OCI-LY7 (cell line): ENCODE results near the gene UBAP1. TPM values are rescaled to one million over a fixed set of nuclear protein-coding genes. Genes with fewer than 3 reads are reported as not detected.

Source experiments
- BruUV-seq: library from RNA; stranded (reverse); fragments of 400-500 nt; replicated peaks from 2 replicates; lab custom pipeline; 2021; lab: Mats Ljungman, UMichigan
- CTCF ChIA-PET: fragments of 300-600 bp; sonication (Branson Sonifier 250); formaldehyde crosslinking; loops from one replicate; lab custom pipeline; 2022; ENCODE audit warnings: antibody characterized with exemption; ENCODE audit not compliant: unreplicated experiment; lab: Charles Lee
- POLR2A ChIA-PET: fragments of 300-600 bp; sonication (Branson Sonifier 250); formaldehyde crosslinking; loops from one replicate; lab custom pipeline; 2022; ENCODE audit warnings: antibody characterized with exemption; lab: Charles Lee
- DNase-seq: peaks from one replicate; pipeline ENCODE4 v3.0.0-alpha.2; 2015; ENCODE audit warnings: low spot score
- H2AFZ ChIP-seq: fragments of 200-600 bp; sonication (generic), shearing (Covaris generic); 2 replicates; pipeline ENCODE4 v1.6.1; 2014; ENCODE audit warnings: mild to moderate bottlenecking, antibody characterized with exemption, low read length, moderate library complexity
- H3K27ac ChIP-seq: fragments of 200-600 bp; sonication (generic); 2 replicates; pipeline ENCODE4 v1.5.1; 2014; ENCODE audit warnings: mixed run types, low read depth, mild to moderate bottlenecking, moderate library complexity, low read length, inconsistent platforms; ENCODE audit not compliant: poor library complexity, severe bottlenecking
- H3K36me3 ChIP-seq: fragments of 200-600 bp; sonication (generic); 2 replicates; pipeline ENCODE4 v1.6.1; 2014; ENCODE audit warnings: mild to moderate bottlenecking, antibody characterized with exemption, low read length, moderate library complexity, mixed read lengths; ENCODE audit not compliant: insufficient read depth
- H3K4me1 ChIP-seq: fragments of 200-600 bp; sonication (generic); 2 replicates; pipeline ENCODE4 v1.5.1; 2014; ENCODE audit warnings: mild to moderate bottlenecking, low read length; ENCODE audit not compliant: insufficient read depth, poor library complexity, severe bottlenecking
- H3K4me2 ChIP-seq: fragments of 200-600 bp; sonication (generic); 2 replicates; pipeline ENCODE4 v1.6.1; 2014; ENCODE audit warnings: mild to moderate bottlenecking, low read length
- H3K4me3 ChIP-seq: fragments of 200-600 bp; sonication (generic); 2 replicates; pipeline ENCODE4 v1.5.1; 2014; ENCODE audit warnings: mild to moderate bottlenecking, low read depth, low read length; ENCODE audit not compliant: poor library complexity, severe bottlenecking
- H3K79me2 ChIP-seq: fragments of 200-600 bp; sonication (generic); 2 replicates; pipeline ENCODE4 v1.6.1; 2016; ENCODE audit warnings: low read depth, mild to moderate bottlenecking, low read length, moderate library complexity, mixed read lengths; ENCODE audit not compliant: insufficient read depth
- H3K9me2 ChIP-seq: fragments of 200-600 bp; sonication (generic); 2 replicates; pipeline ENCODE4 v1.6.1; 2016; ENCODE audit warnings: mild to moderate bottlenecking, low read length, mixed read lengths; ENCODE audit not compliant: insufficient read depth
- H3K9me3 ChIP-seq: fragments of 200-600 bp; sonication (generic); 2 replicates; pipeline ENCODE4 v1.6.1; 2014; ENCODE audit warnings: mild to moderate bottlenecking, mixed run types, low read length, mixed read lengths
- H4K20me1 ChIP-seq: fragments of 200-600 bp; sonication (generic); 2 replicates; pipeline ENCODE4 v1.6.1; 2014; ENCODE audit warnings: mild to moderate bottlenecking, antibody characterized with exemption, low read length, moderate library complexity, mixed read lengths; ENCODE audit not compliant: insufficient read depth
- CTCF ChIP-seq: fragments of 200-600 bp; sonication (generic); conservative IDR thresholded peaks from 2 replicates; pipeline ENCODE4 v1.5.1; 2014; ENCODE audit warnings: mild to moderate bottlenecking, antibody characterized with exemption, low read length, moderate library complexity, mixed read lengths
- EZH2phosphoT487 ChIP-seq: fragments of 200-600 bp; sonication (generic); IDR thresholded peaks from 2 replicates; pipeline ENCODE4 v1.6.1; 2018; ENCODE audit warnings: low read depth, borderline replicate concordance, mild to moderate bottlenecking, mixed run types, antibody characterized with exemption, low read length, moderate library complexity, mixed read lengths
- intact Hi-C: fragments of 100-400 bp; cut with micrococcal nuclease; formaldehyde crosslinking; loops from one replicate; pipeline ENCODE4 v1.10.0; 2022; ENCODE audit not compliant: unreplicated experiment
- total RNA-seq, 2 experiments: library from RNA; depleted of rRNA in 1 of 2; stranded (reverse); fragments of >200 nt in 1 of 2; shearing (Covaris generic) in 1 of 2; gene quantifications; 2 replicates each; pipeline ENCODE4 v1.2.3, GENCODE V29; 2014 to 2022

UBAP1 gene
- total RNA-seq, 2 experiments from 2014 or later, result 12.4 to 22.4 TPM

- Histone ChIP-seq H2AFZ (peak overlapping the region; percentile 54; the same call in 1 of the 2 replicates), H3K9me2 (no peaks in the 10 kb centered on the region), H3K9me3 (no peaks in the 10 kb centered on the region), H3K36me3 (no peaks in the 10 kb centered on the region), H3K79me2 (no peaks in the 10 kb centered on the region), H3K4me1 (peaks cover 12% of the 10 kb centered on the region), H3K4me2 (peak overlapping the region; percentile 43; the same call in 1 of the 2 replicates), H3K4me3 (no peak overlapping the region), H3K27ac (no peak overlapping the region), H4K20me1 (no peaks in the 10 kb centered on the region)
- intact Hi-C loops, result no loop called here
- ChIA-PET POLR2A (interaction anchor here (0.6 to 2.1 kb wide), 12 partner anchors 7 to 434 kb away, joined by 3 to 9 read pairs (median 5); partner anchors contain the start of gene UBAP1), CTCF (no interaction called here)
- DNase-seq, result peak; percentile 74
- BruUV-seq, result no TSS peak
- TF ChIP-seq EZH2phosphoT487 (no peak), CTCF (no peak)
These were observed 6.9 kb upstream of the UBAP1 start for GRCh38 chr9:34171753-34172535.

GRCh38 chr9:34176089-34176488 lies 2.8 kb upstream of the UBAP1 start:
- no peak overlapping the region for H3K4me2 ChIP-seq
- no peak for TF ChIP-seq CTCF
- TF ChIP-seq EZH2phosphoT487, result no peak
- no TSS peak for BruUV-seq
- H2AFZ ChIP-seq, result no peak overlapping the region
- H3K4me1 ChIP-seq, result peaks cover 30% of the 10 kb centered on the region
- ChIA-PET CTCF (no interaction called here), POLR2A (interaction anchor here (0.7 kb wide), 2 partner anchors 49 to 1755 kb away, joined by 6 read pairs; no protein-coding TSS in a partner anchor)
- no peak for DNase-seq
- H3K9me3 ChIP-seq, result no peaks in the 10 kb centered on the region
- H3K27ac ChIP-seq, result no peak overlapping the region
- no peaks in the 10 kb centered on the region for H3K9me2 ChIP-seq
- peaks cover 22% of the 10 kb centered on the region for H3K79me2 ChIP-seq
- H3K4me3 ChIP-seq, result no peak overlapping the region
- no peaks in the 10 kb centered on the region for H3K36me3 ChIP-seq
- no peaks in the 10 kb centered on the region for H4K20me1 ChIP-seq
- intact Hi-C loops, result no loop called here
